CD4-positive, alpha-beta T cell treated with Interleukin-6 for 4 hours (primary cell): ENCODE results near the gene GLRA3.
"Not testable (repeated sequence)": the region's sequence is repeated elsewhere in the genome, so short reads cannot be mapped to it uniquely, and the experiment has no call there.

Experiments
- DNase-seq: peaks from one replicate; pipeline ENCODE4 v3.0.0-alpha.2; 2020; ENCODE audit warnings: mixed read lengths

The GLRA3 gene

GRCh38 chr4:174808836-174809235 is 20.2 kb downstream of the GLRA3 start:
- no peak for DNase-seq

- DNase-seq, result no peak
Measured at GRCh38 chr4:174808119-174808518, 20.9 kb downstream of the GLRA3 start.

GRCh38 chr4:174805746-174806145 is 23.3 kb downstream of the GLRA3 start:
- no peak for DNase-seq

GRCh38 chr4:174794543-174795094 is 34.4 kb downstream of the GLRA3 start:
- no peak for DNase-seq

- no peak for DNase-seq
Measured at GRCh38 chr4:174789657-174790056, 39.4 kb downstream of the GLRA3 start.

- DNase-seq, result not testable (repeated sequence)
Measured at GRCh38 chr4:174778274-174778986, 50.6 kb downstream of the GLRA3 start.

- no peak for DNase-seq
Measured at GRCh38 chr4:174775366-174775765, 53.7 kb downstream of the GLRA3 start.

- no peak for DNase-seq
Measured at GRCh38 chr4:174764105-174764729, 64.8 kb downstream of the GLRA3 start.

GRCh38 chr4:174763454-174764104 is 65.5 kb downstream of the GLRA3 start:
- no peak for DNase-seq

GRCh38 chr4:174761451-174761850 is 67.6 kb downstream of the GLRA3 start:
- DNase-seq, result no peak

GRCh38 chr4:174757736-174758135 is 71.3 kb downstream of the GLRA3 start:
- DNase-seq, result no peak

- DNase-seq, result no peak
Measured at GRCh38 chr4:174753021-174753420, 76.0 kb downstream of the GLRA3 start.

- no peak for DNase-seq
Measured at GRCh38 chr4:174752026-174752425, 77.0 kb downstream of the GLRA3 start.

- DNase-seq, result no peak
Measured at GRCh38 chr4:174749091-174749490, 80.0 kb downstream of the GLRA3 start.

GRCh38 chr4:174746710-174747109 is 82.3 kb downstream of the GLRA3 start:
- no peak for DNase-seq

GRCh38 chr4:174742561-174742960 is 86.5 kb downstream of the GLRA3 start:
- no peak for DNase-seq

GRCh38 chr4:174739576-174739975 is 89.5 kb downstream of the GLRA3 start:
- DNase-seq, result no peak

- no peak for DNase-seq
Measured at GRCh38 chr4:174734181-174734580, 94.9 kb downstream of the GLRA3 start.

- no peak for DNase-seq
Measured at GRCh38 chr4:174717828-174718227, 111.2 kb downstream of the GLRA3 start.

GRCh38 chr4:174716986-174717770 is 111.9 kb downstream of the GLRA3 start:
- no peak for DNase-seq

GRCh38 chr4:174714393-174715211 is 114.4 kb downstream of the GLRA3 start:
- DNase-seq, result peak; percentile 4

GRCh38 chr4:174713821-174714220 is 115.2 kb downstream of the GLRA3 start:
- no peak for DNase-seq
